Mesendoderm (in vitro differentiated cells): ENCODE data around the gene CCDC192.

ENCODE experiments used
- DNase-seq: peaks from one replicate; pipeline ENCODE4 v3.0.0; 2013
- H2AK5ac ChIP-seq: 2 replicates; pipeline ENCODE4 v1.6.1; 2013; ENCODE audit warnings: low read length, inconsistent platforms
- H2BK120ac ChIP-seq: 2 replicates; pipeline ENCODE4 v1.6.1; 2013; ENCODE audit warnings: low read depth, mild to moderate bottlenecking, low read length, moderate library complexity, mixed read lengths
- H2BK15ac ChIP-seq: replicated peaks from 2 replicates; pipeline ENCODE4 v1.6.1; 2013; ENCODE audit warnings: low read depth, mild to moderate bottlenecking, moderate library complexity
- H2BK5ac ChIP-seq: 2 replicates; pipeline ENCODE4 v1.6.1; 2013; ENCODE audit warnings: low read length, inconsistent platforms
- H3K18ac ChIP-seq: 2 replicates; pipeline ENCODE4 v1.6.1; 2013; ENCODE audit warnings: mild to moderate bottlenecking, low read length, mixed read lengths
- H3K23ac ChIP-seq: one replicate; pipeline ENCODE4 v1.6.1; 2013; ENCODE audit warnings: low read length
- H3K27ac ChIP-seq: 2 replicates; pipeline ENCODE4 v1.5.1; 2013; ENCODE audit warnings: low read depth, mild to moderate bottlenecking, inconsistent platforms, low read length, moderate library complexity
- H3K27me3 ChIP-seq: 2 replicates; pipeline ENCODE4 v1.6.1; 2013; ENCODE audit warnings: low read length, control low read depth, mild to moderate bottlenecking, inconsistent platforms; ENCODE audit not compliant: insufficient read depth, poor library complexity
- H3K36me3 ChIP-seq: 2 replicates; pipeline ENCODE4 v1.6.1; 2013; ENCODE audit warnings: low read length, inconsistent platforms; ENCODE audit not compliant: control insufficient read depth, insufficient read depth
- H3K4ac ChIP-seq: one replicate; pipeline ENCODE4 v1.6.1; 2013; ENCODE audit warnings: low read depth, mild to moderate bottlenecking, low read length, moderate library complexity
- H3K4me1 ChIP-seq: 2 replicates; pipeline ENCODE4 v1.6.1; 2013; ENCODE audit warnings: low read depth, low read length, inconsistent platforms; ENCODE audit not compliant: control insufficient read depth
- H3K4me2 ChIP-seq: 2 replicates; pipeline ENCODE4 v1.6.1; 2013; ENCODE audit warnings: low read length
- H3K4me3 ChIP-seq: 2 replicates; pipeline ENCODE4 v1.5.1; 2013; ENCODE audit warnings: mild to moderate bottlenecking, low read length
- H3K56ac ChIP-seq: one replicate; pipeline ENCODE4 v1.6.1; 2013; ENCODE audit warnings: low read length
- H3K79me1 ChIP-seq: 2 replicates; pipeline ENCODE4 v1.6.1; 2013; ENCODE audit warnings: low read length, inconsistent platforms
- H3K79me2 ChIP-seq: 2 replicates; pipeline ENCODE4 v1.6.1; 2013; ENCODE audit warnings: mild to moderate bottlenecking, low read length; ENCODE audit not compliant: control insufficient read depth, insufficient read depth
- H3K9ac ChIP-seq: 2 replicates; pipeline ENCODE4 v1.6.1; 2013; ENCODE audit warnings: low read length, inconsistent platforms
- H4K5ac ChIP-seq: one replicate; pipeline ENCODE4 v1.6.1; 2013; ENCODE audit warnings: low read length
- H4K8ac ChIP-seq: one replicate; pipeline ENCODE4 v1.6.1; 2013; ENCODE audit warnings: low read depth, mild to moderate bottlenecking, control low read depth, low read length, moderate library complexity
- WGBS: extraction: QIAGEN DNeasy Blood & Tissue Kit; methylation state at CpG from one replicate; pipeline ENCODE4 v1.1.7; 2013; ENCODE audit warnings: low lambda C conversion rate, missing lambda C conversion rate; ENCODE audit not compliant: insufficient coverage; ENCODE audit errors: extremely low coverage; 5-methylcytosine and 5-hydroxymethylcytosine counted together

CCDC192 gene

DNA sequence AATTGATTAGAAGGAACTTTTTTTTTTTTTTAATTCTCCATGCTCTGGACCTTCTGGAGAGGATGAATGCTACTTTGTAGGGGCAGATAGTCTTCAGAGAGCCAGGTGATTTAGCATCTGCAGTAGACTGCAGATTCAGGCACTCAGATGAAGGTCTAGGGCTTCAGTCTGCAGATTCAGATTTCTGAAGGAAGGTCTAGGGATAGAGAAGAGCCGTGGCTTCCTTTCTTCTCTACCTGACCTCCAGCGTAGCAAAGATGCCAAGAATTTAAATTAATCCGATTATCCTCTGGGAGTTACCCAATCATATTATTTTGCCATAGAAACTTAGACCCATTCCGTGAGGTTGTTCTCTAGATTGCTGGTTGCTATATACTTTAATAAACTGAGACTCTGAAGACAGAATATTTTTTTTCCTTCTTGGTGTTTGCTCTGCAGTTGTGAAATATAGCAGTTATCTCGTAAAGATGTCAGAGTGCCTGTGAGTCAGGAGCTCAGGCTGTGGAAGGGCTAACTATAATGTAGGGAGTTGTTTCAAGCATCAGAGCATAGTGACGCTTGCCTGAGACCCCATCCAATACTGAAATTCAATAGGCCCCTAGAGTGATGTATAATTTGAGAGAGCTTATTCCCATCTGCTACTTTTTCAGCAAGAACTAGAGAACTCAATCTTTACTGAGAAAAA lies 247.7 kb downstream of the CCDC192 start:
- H3K4me2 ChIP-seq, result no peak overlapping the region
- H3K36me3 ChIP-seq, result no peaks in the 10 kb centered on the region
- no peak overlapping the region for H3K23ac ChIP-seq
- no peak overlapping the region for H2BK15ac ChIP-seq
- no peaks in the 10 kb centered on the region for H3K4me1 ChIP-seq
- no peak overlapping the region for H3K4ac ChIP-seq
- H3K56ac ChIP-seq, result no peak overlapping the region
- no peak for DNase-seq
- WGBS, result no CpG with 5 or more reads among the region's 6 CpGs
- no peak overlapping the region for H3K9ac ChIP-seq
- H3K4me3 ChIP-seq, result no peak overlapping the region
- H2BK120ac ChIP-seq, result no peak overlapping the region
- H4K8ac ChIP-seq, result no peak overlapping the region
- H2AK5ac ChIP-seq, result no peak overlapping the region
- H4K5ac ChIP-seq, result no peak overlapping the region
- no peaks in the 10 kb centered on the region for H3K79me2 ChIP-seq
- H3K27me3 ChIP-seq, result no peaks in the 10 kb centered on the region
- no peak overlapping the region for H3K27ac ChIP-seq
- H3K18ac ChIP-seq, result no peak overlapping the region
- no peak overlapping the region for H2BK5ac ChIP-seq
- H3K79me1 ChIP-seq, result no peaks in the 10 kb centered on the region

DNA sequence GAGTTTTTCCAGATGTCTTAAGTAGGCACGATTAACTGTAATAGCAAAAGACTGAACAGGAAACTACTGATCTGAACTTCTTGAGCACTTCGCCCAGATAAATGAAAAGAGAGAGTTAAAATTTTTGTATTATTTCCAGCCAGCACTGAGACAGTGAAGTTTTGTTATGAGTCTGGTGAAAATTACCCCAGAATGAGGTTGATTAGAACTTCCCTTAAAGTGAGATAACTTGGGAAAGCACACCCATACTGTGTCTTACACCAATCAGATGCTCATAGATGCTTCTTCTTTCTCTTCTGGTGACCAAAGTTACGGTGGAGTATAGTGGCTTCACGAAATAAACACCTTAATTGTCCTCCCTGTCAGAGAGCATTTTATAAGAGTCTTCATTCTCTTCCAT lies 248.6 kb downstream of the CCDC192 start:
- H3K4me3 ChIP-seq, result no peak overlapping the region
- no CpG with 5 or more reads among the region's 4 CpGs for WGBS
- no peak overlapping the region for H4K5ac ChIP-seq
- H2BK120ac ChIP-seq, result no peak overlapping the region
- H3K56ac ChIP-seq, result no peak overlapping the region
- no peak for DNase-seq
- no peaks in the 10 kb centered on the region for H3K79me1 ChIP-seq
- H3K79me2 ChIP-seq, result no peaks in the 10 kb centered on the region
- H3K27me3 ChIP-seq, result no peaks in the 10 kb centered on the region
- H3K18ac ChIP-seq, result no peak overlapping the region
- H2AK5ac ChIP-seq, result no peak overlapping the region
- H3K27ac ChIP-seq, result no peak overlapping the region
- H3K36me3 ChIP-seq, result no peaks in the 10 kb centered on the region
- no peak overlapping the region for H4K8ac ChIP-seq
- H3K9ac ChIP-seq, result no peak overlapping the region
- H2BK15ac ChIP-seq, result no peak overlapping the region
- no peak overlapping the region for H3K4me2 ChIP-seq
- H2BK5ac ChIP-seq, result no peak overlapping the region
- no peak overlapping the region for H3K4ac ChIP-seq
- H3K4me1 ChIP-seq, result no peaks in the 10 kb centered on the region
- no peak overlapping the region for H3K23ac ChIP-seq

DNA sequence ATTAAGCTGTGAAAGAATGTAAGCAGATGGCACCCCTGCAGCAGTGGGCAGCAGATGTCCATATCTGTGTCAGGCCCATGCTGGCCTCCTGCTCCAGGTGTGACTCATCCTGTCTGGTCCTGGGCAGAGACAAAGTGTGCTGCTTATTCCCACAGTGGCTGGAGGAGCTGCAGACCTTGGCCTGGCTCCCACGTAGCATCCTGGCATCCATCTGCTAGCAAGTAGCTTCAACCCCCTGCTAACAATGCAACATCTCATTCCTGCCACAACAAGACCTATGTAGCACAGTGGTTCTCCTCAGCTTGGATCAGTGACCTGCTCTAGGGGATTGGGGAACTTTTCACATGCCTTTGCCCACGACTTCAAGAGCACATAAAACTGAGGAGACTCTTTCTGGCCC lies 254.0 kb downstream of the CCDC192 start:
- Histone ChIP-seq H4K5ac (no peak overlapping the region), H3K9ac (no peak overlapping the region), H2BK120ac (no peak overlapping the region), H2AK5ac (no peak overlapping the region), H3K79me1 (no peaks in the 10 kb centered on the region), H3K36me3 (no peaks in the 10 kb centered on the region), H4K8ac (no peak overlapping the region), H3K18ac (no peak overlapping the region), H2BK5ac (no peak overlapping the region), H2BK15ac (no peak overlapping the region), H3K4me1 (no peaks in the 10 kb centered on the region), H3K4ac (no peak overlapping the region), H3K4me2 (no peak overlapping the region), H3K27me3 (no peaks in the 10 kb centered on the region), H3K23ac (no peak overlapping the region), H3K79me2 (no peaks in the 10 kb centered on the region), H3K56ac (no peak overlapping the region), H3K4me3 (no peak overlapping the region), H3K27ac (no peak overlapping the region)
- WGBS, result no CpG with 5 or more reads among the region's 2 CpGs
- DNase-seq, result no peak

DNA sequence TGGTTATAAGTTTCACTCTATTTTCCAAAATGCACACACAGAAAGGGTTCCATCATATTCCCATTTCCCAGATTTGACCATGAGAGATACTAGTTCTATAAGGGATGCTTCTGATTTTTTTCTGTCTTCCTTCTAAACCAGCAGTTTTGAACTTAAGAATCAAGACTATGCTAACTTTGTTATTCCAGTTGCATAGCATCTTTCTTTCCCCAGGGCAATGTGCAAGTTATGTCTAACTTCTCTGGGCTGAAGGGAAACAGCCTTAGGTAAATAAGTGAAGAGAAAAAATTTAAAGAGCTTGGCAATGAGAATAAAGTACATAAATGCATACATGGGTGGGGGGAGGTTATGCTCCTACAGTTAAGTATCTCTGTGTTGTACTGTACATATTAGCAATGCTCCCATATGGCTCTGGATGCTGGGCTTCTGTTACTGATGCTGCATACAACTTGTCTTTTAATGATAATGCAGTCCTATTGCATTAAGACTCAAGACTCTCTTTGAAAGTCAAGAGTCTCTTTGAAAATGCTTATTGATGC lies 254.6 kb downstream of the CCDC192 start:
- no peak for DNase-seq
- no peaks in the 10 kb centered on the region for H3K36me3 ChIP-seq
- no peak overlapping the region for H3K18ac ChIP-seq
- H2BK5ac ChIP-seq, result no peak overlapping the region
- no peak overlapping the region for H3K4me2 ChIP-seq
- no peak overlapping the region for H3K9ac ChIP-seq
- H3K79me1 ChIP-seq, result no peaks in the 10 kb centered on the region
- no peak overlapping the region for H4K5ac ChIP-seq
- H2BK120ac ChIP-seq, result no peak overlapping the region
- H2AK5ac ChIP-seq, result no peak overlapping the region
- H3K23ac ChIP-seq, result no peak overlapping the region
- H3K4me3 ChIP-seq, result no peak overlapping the region
- no peak overlapping the region for H3K56ac ChIP-seq
- no peaks in the 10 kb centered on the region for H3K4me1 ChIP-seq
- H3K27ac ChIP-seq, result no peak overlapping the region
- H2BK15ac ChIP-seq, result no peak overlapping the region
- no peak overlapping the region for H3K4ac ChIP-seq
- H3K27me3 ChIP-seq, result no peaks in the 10 kb centered on the region
- H4K8ac ChIP-seq, result no peak overlapping the region
- H3K79me2 ChIP-seq, result no peaks in the 10 kb centered on the region

DNA sequence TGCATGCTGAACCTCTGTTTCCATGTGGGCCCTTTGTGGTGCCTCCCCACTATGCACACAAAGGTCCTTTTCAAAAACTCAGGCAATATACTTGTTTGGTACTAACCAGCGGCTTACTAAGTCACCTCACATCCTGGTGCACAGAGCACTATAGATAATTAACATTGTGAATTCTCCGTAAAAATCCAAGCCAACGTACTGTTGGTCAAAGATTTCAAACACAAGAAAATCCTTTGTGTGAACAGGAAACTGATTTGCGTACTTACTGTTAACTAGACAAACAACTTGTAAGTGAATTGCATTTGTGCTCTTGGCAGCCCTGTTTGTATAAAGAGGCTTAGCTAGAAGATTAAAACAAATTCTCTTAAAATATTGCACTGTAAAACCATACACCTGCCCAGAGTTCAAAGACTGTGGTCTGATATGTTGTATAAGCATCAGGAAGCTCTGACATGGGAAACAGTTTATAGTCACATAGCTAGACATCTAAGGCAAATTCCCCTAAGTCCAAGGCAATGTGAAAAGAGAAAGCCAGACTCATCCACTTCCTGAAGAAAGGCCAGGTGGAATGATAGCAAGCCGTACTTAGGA lies 255.3 kb downstream of the CCDC192 start:
- H3K18ac ChIP-seq, result no peak overlapping the region
- H2BK120ac ChIP-seq, result no peak overlapping the region
- no peaks in the 10 kb centered on the region for H3K79me2 ChIP-seq
- H3K4me3 ChIP-seq, result no peak overlapping the region
- H3K36me3 ChIP-seq, result no peaks in the 10 kb centered on the region
- H2BK15ac ChIP-seq, result no peak overlapping the region
- no peak overlapping the region for H3K4me2 ChIP-seq
- H3K23ac ChIP-seq, result no peak overlapping the region
- H3K56ac ChIP-seq, result no peak overlapping the region
- H3K4ac ChIP-seq, result no peak overlapping the region
- no peak overlapping the region for H4K8ac ChIP-seq
- WGBS, result no CpG with 5 or more reads among the region's 5 CpGs
- no peak overlapping the region for H3K9ac ChIP-seq
- H3K27ac ChIP-seq, result no peak overlapping the region
- DNase-seq, result no peak
- no peak overlapping the region for H2BK5ac ChIP-seq
- H2AK5ac ChIP-seq, result no peak overlapping the region
- H4K5ac ChIP-seq, result no peak overlapping the region
- no peaks in the 10 kb centered on the region for H3K27me3 ChIP-seq
- no peaks in the 10 kb centered on the region for H3K4me1 ChIP-seq
- H3K79me1 ChIP-seq, result no peaks in the 10 kb centered on the region
